Keratinocyte (primary cell): ENCODE measurements around the gene RGS9BP. TPM values are rescaled to one million over a fixed set of nuclear protein-coding genes. Genes with fewer than 3 reads are reported as not detected.
"Not testable (repeated sequence)": the region's sequence is repeated elsewhere in the genome, so short reads cannot be mapped to it uniquely, and the experiment has no call there.

Source experiments
- DNase-seq: peaks from one replicate; pipeline ENCODE4 v3.0.0-alpha.2; 2011; ENCODE audit warnings: low read depth, missing footprints, low spot score
- FAIRE-seq: peaks from 2 replicates; lab custom pipeline; 2011; peaks lifted over from hg19 to GRCh38; lab: Jason Lieb, UNC
- H2AFZ ChIP-seq: 2 replicates; pipeline ENCODE4 v1.6.0; 2012; ENCODE audit warnings: low read length, control low read depth, inconsistent platforms; ENCODE audit not compliant: control insufficient read depth
- H3K27ac ChIP-seq: 2 replicates; pipeline ENCODE4 v1.5.1; 2011; ENCODE audit warnings: low read length; ENCODE audit not compliant: control insufficient read depth, insufficient read depth
- H3K27me3 ChIP-seq: 3 replicates; pipeline ENCODE4 v1.6.0; 2011; ENCODE audit warnings: low read length; ENCODE audit not compliant: control insufficient read depth, insufficient read depth; ENCODE audit errors: extremely low read depth
- H3K36me3 ChIP-seq, 2 experiments: 2 replicates in 1 of 2; 3 replicates in 1 of 2; pipeline ENCODE4 v1.5.1; 2011; ENCODE audit warnings: low read length in 2 of 2, mild to moderate bottlenecking in 1 of 2; ENCODE audit not compliant: control insufficient read depth in 2 of 2, insufficient read depth in 2 of 2; ENCODE audit errors: extremely low read depth in 1 of 2
- H3K4me1 ChIP-seq: 3 replicates; pipeline ENCODE4 v1.5.1; 2011; ENCODE audit warnings: low read length; ENCODE audit not compliant: control insufficient read depth, insufficient read depth; ENCODE audit errors: extremely low read depth
- H3K4me2 ChIP-seq: 3 replicates; pipeline ENCODE4 v1.6.0; 2011; ENCODE audit warnings: low read depth, low read length; ENCODE audit not compliant: control insufficient read depth, insufficient read depth; ENCODE audit errors: extremely low read depth
- H3K4me3 ChIP-seq, 3 experiments: fragments of 200-600 bp in 1 of 3; sonication (generic) in 1 of 3; 2 replicates in 2 of 3; 3 replicates in 1 of 3; pipeline ENCODE4 v1.5.1; 2011 to 2016; ENCODE audit warnings: low read length in 3 of 3, mild to moderate bottlenecking in 3 of 3, control low read depth in 2 of 3, inconsistent platforms in 1 of 3, low read depth in 1 of 3, mixed read lengths in 1 of 3, mixed run types in 1 of 3, moderate library complexity in 1 of 3; ENCODE audit not compliant: control insufficient read depth in 2 of 3, insufficient read depth in 2 of 3; ENCODE audit errors: extremely low read depth in 1 of 3
- H3K79me2 ChIP-seq: 2 replicates; pipeline ENCODE4 v1.6.0; 2012; ENCODE audit warnings: low read length; ENCODE audit not compliant: control insufficient read depth, insufficient read depth
- H3K9ac ChIP-seq: 3 replicates; pipeline ENCODE4 v1.6.0; 2011; ENCODE audit warnings: low read length; ENCODE audit not compliant: control insufficient read depth, insufficient read depth; ENCODE audit errors: extremely low read depth
- H3K9me1 ChIP-seq: 3 replicates; pipeline ENCODE4 v1.6.0; 2011; ENCODE audit warnings: low read length; ENCODE audit not compliant: control insufficient read depth, insufficient read depth; ENCODE audit errors: extremely low read depth
- H3K9me3 ChIP-seq: 2 replicates; pipeline ENCODE4 v1.5.1; 2012; ENCODE audit warnings: low read depth, low read length; ENCODE audit not compliant: control insufficient read depth
- H4K20me1 ChIP-seq: 3 replicates; pipeline ENCODE4 v1.6.0; 2011; ENCODE audit warnings: low read length; ENCODE audit not compliant: control insufficient read depth, insufficient read depth; ENCODE audit errors: extremely low read depth
- CTCF ChIP-seq, 3 experiments: IDR thresholded peaks in 1 of 3; conservative IDR thresholded peaks in 1 of 3; optimal IDR thresholded peaks in 1 of 3; 2 replicates in 2 of 3; 3 replicates in 1 of 3; pipeline versions ENCODE3 to v1.5.1; 2011; ENCODE audit warnings: low read length in 3 of 3, mild to moderate bottlenecking in 3 of 3, moderate library complexity in 2 of 3, control low read depth in 1 of 3, inconsistent platforms in 1 of 3; ENCODE audit not compliant: insufficient read depth in 2 of 3; ENCODE audit errors: extremely low read depth in 1 of 3
- EZH2 ChIP-seq: IDR thresholded peaks from one replicate; pipeline ENCODE4 v1.6.1; 2012; ENCODE audit warnings: inconsistent platforms, mild to moderate bottlenecking, low read length, moderate library complexity
- dilution Hi-C: fragments of 300-500 bp; cut with MboI; formaldehyde crosslinking; loops from one replicate; pipeline ENCODE4 v1.7.0; 2020; ENCODE audit warnings: low sequenced_read_pairs; ENCODE audit not compliant: extremely low pct_ligation_motif_present
- polyA plus RNA-seq, 5 experiments: library from polyadenylated mRNA; depleted of rRNA in 3 of 5; stranded (reverse) in 3 of 5; stranded (forward) in 1 of 5; unstranded in 1 of 5; fragments of >200 nt; gene quantifications; 1 replicate in 1 of 5; 2 replicates in 3 of 5; 3 replicates in 1 of 5; pipeline versions ENCODE4 v1.2.1 to v1.2.3, GENCODE V29; 2011 to 2012; ENCODE audit warnings: missing spikeins in 2 of 5, low read depth in 1 of 5, low replicate concordance in 1 of 5

Gene RGS9BP
- polyA plus RNA-seq, 1 donor (not counting 4 experiments of a cell fraction or from before 2014, with no cell fraction given): 0.01 TPM

GRCh38 chr19:32702010-32702409, 26.4 kb downstream of the RGS9BP start:
- Histone ChIP-seq H3K9me1 (no peaks in the 10 kb centered on the region), H4K20me1 (no peaks in the 10 kb centered on the region), H3K27ac (no peak overlapping the region), H3K9me3 (peaks cover 7% of the 10 kb centered on the region), H3K9ac (no peak overlapping the region), H3K4me1 (no peaks in the 10 kb centered on the region), H3K79me2 (peaks cover 91% of the 10 kb centered on the region), H2AFZ (no peak overlapping the region), H3K4me2 (no peak overlapping the region), H3K27me3 (no peaks in the 10 kb centered on the region), H3K36me3 (peaks cover 9% of the 10 kb centered on the region in 2 experiments), H3K4me3 (no peak overlapping the region)
- dilution Hi-C loops: no loop called here
- FAIRE-seq: no peak
- no peak for DNase-seq
- no peak for TF ChIP-seq EZH2
- no peak for TF ChIP-seq CTCF (optimal IDR thresholded peaks at IDR 0.05 in 1 of 3, IDR thresholded peaks at IDR 0.05 in 1 of 3, conservative IDR thresholded peaks at IDR 0.05 in 1 of 3; ENCODE audit: extremely low read depth in 1 of 3, insufficient read depth in 2 of 3, low read length in 3 of 3)

GRCh38 chr19:32704006-32704405, 28.4 kb downstream of the RGS9BP start:
- H3K27ac ChIP-seq, H3K36me3 ChIP-seq, H3K9ac ChIP-seq, DNase-seq, H3K4me3 ChIP-seq, FAIRE-seq, H4K20me1 ChIP-seq, H3K4me1 ChIP-seq, H2AFZ ChIP-seq, H3K4me2 ChIP-seq, H3K9me3 ChIP-seq, H3K27me3 ChIP-seq, dilution Hi-C loops, H3K9me1 ChIP-seq: not testable (repeated sequence)
- H3K79me2 ChIP-seq: peaks cover 83% of the 10 kb centered on the region

GRCh38 chr19:32708457-32708856, 32.8 kb downstream of the RGS9BP start:
- no peak for FAIRE-seq

More at GRCh38 chr19:32708457-32708856, 32.8 kb downstream of the RGS9BP start:
- no peak overlapping the region for H3K27ac ChIP-seq
- TF ChIP-seq CTCF (optimal IDR thresholded peaks at IDR 0.05 in 1 of 3, IDR thresholded peaks at IDR 0.05 in 1 of 3, conservative IDR thresholded peaks at IDR 0.05 in 1 of 3; ENCODE audit: extremely low read depth in 1 of 3, insufficient read depth in 2 of 3, low read length in 3 of 3) (no peak), EZH2 (no peak)
- no peak overlapping the region for H3K4me2 ChIP-seq
- dilution Hi-C loops: no loop called here
- no peak for DNase-seq
- H3K9me1 ChIP-seq: peaks cover 3% of the 10 kb centered on the region
- peaks cover 3 to 11% of the 10 kb centered on the region in 2 experiments for H3K36me3 ChIP-seq
- H3K27me3 ChIP-seq: no peaks in the 10 kb centered on the region
- no peak overlapping the region for H3K4me3 ChIP-seq
- no peak overlapping the region for H3K9ac ChIP-seq
- no peak overlapping the region for H2AFZ ChIP-seq
- H4K20me1 ChIP-seq: no peaks in the 10 kb centered on the region
- no peaks in the 10 kb centered on the region for H3K4me1 ChIP-seq
- peaks cover 2% of the 10 kb centered on the region for H3K9me3 ChIP-seq
- peaks cover 43% of the 10 kb centered on the region for H3K79me2 ChIP-seq
